Upper lobe of left lung (tissue), 4 donors: Measurements from ENCODE around the gene FRAS1.

Experiments used
- EP300 ChIP-seq, 4 donors: sonication (generic); formaldehyde crosslinking; IDR thresholded peaks; one replicate each; pipeline ENCODE4 v1.5.1; 2017; ENCODE audit warnings: antibody characterized with exemption in 4 of 4, control low read depth in 2 of 4
- TF ChIP-seq, protein P1 (sequence below), 6 experiments: fragments of 450-650 bp in 4 of 6; fragments of 200-600 bp in 2 of 6; sonication (generic) in 2 of 6; IDR thresholded peaks; one replicate each; pipeline ENCODE4 v1.5.1; 2016 to 2019; ENCODE audit warnings: antibody characterized with exemption in 6 of 6

- TF ChIP-seq, protein P1, sequence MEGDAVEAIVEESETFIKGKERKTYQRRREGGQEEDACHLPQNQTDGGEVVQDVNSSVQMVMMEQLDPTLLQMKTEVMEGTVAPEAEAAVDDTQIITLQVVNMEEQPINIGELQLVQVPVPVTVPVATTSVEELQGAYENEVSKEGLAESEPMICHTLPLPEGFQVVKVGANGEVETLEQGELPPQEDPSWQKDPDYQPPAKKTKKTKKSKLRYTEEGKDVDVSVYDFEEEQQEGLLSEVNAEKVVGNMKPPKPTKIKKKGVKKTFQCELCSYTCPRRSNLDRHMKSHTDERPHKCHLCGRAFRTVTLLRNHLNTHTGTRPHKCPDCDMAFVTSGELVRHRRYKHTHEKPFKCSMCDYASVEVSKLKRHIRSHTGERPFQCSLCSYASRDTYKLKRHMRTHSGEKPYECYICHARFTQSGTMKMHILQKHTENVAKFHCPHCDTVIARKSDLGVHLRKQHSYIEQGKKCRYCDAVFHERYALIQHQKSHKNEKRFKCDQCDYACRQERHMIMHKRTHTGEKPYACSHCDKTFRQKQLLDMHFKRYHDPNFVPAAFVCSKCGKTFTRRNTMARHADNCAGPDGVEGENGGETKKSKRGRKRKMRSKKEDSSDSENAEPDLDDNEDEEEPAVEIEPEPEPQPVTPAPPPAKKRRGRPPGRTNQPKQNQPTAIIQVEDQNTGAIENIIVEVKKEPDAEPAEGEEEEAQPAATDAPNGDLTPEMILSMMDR (IDR thresholded peaks at IDR 0.05): no peak
- no peak for TF ChIP-seq EP300 (IDR thresholded peaks at IDR 0.05)
Measured at GRCh38 chr4:78484574-78484973, 427.5 kb downstream of the FRAS1 start.
